Sigmoid colon (tissue), 7 donors: Measurements from ENCODE around the gene MINPP1. TPM values are rescaled to one million over a fixed set of nuclear protein-coding genes. Genes with fewer than 3 reads are reported as not detected.

Experiments
- DNase-seq: peaks from one replicate; pipeline ENCODE4 v3.0.0-alpha.2; 2019
- H3K27ac ChIP-seq, 4 donors: fragments of 200-600 bp; sonication (generic); one replicate each; pipeline ENCODE4 v1.5.1; 2016 to 2019; ENCODE audit warnings: mild to moderate bottlenecking in 1 of 4
- H3K27me3 ChIP-seq, 3 donors: fragments of 200-600 bp; sonication (generic); one replicate each; pipeline ENCODE4 v1.5.1; 2019; ENCODE audit warnings: mild to moderate bottlenecking in 1 of 3
- H3K36me3 ChIP-seq, 4 donors: fragments of 200-600 bp; sonication (generic); one replicate each; pipeline ENCODE4 v1.5.1; 2016 to 2019
- H3K4me1 ChIP-seq, 4 donors: fragments of 200-600 bp; sonication (generic); one replicate each; pipeline ENCODE4 v1.5.1; 2017 to 2019
- H3K4me3 ChIP-seq, 4 donors: fragments of 200-600 bp; sonication (generic); one replicate each; pipeline ENCODE4 v1.5.1; 2017 to 2019; ENCODE audit warnings: mild to moderate bottlenecking in 2 of 4, moderate library complexity in 1 of 4
- H3K9me3 ChIP-seq, 4 donors: fragments of 200-600 bp in 3 of 4; sonication (generic) in 3 of 4; one replicate each; pipeline versions ENCODE4 v1.5.1 to v1.6.1; 2013 to 2019
- EP300 ChIP-seq, 4 donors: sonication (generic); formaldehyde crosslinking; IDR thresholded peaks; one replicate each; pipeline ENCODE4 v1.6.1; 2017; ENCODE audit warnings: antibody characterized with exemption in 4 of 4
- POLR2A ChIP-seq, 2 donors: fragments of 450-650 bp; IDR thresholded peaks; one replicate each; pipeline ENCODE4 v1.6.1; 2016; ENCODE audit warnings: antibody characterized with exemption in 2 of 2, mild to moderate bottlenecking in 2 of 2, moderate library complexity in 2 of 2
- POLR2AphosphoS5 ChIP-seq, 4 donors: sonication (generic); formaldehyde crosslinking; IDR thresholded peaks; one replicate each; pipeline ENCODE4 v1.6.1; 2017; ENCODE audit warnings: antibody characterized with exemption in 4 of 4
- WGBS, 2 donors: extraction: QIAGEN DNeasy Blood & Tissue Kit; methylation state at CpG; one replicate each; pipeline ENCODE4 v1.1.7; 2013; 5-methylcytosine and 5-hydroxymethylcytosine counted together
- intact Hi-C: fragments of 100-400 bp; cut with DNase I; formaldehyde crosslinking; loops from one replicate; pipeline ENCODE4 v1.15.1; 2023
- polyA plus RNA-seq, 3 donors: library from polyadenylated mRNA; stranded (reverse); fragments of 200-250 nt; gene quantifications; one replicate each; pipeline ENCODE4 v1.2.3, GENCODE V29; 2013
- total RNA-seq, 4 donors: library from RNA; depleted of rRNA; stranded (reverse); fragments of >200 nt; gene quantifications; one replicate each; pipeline ENCODE4 v1.1.0, GENCODE V29; 2016
- TF ChIP-seq, protein P1 (sequence below), 4 experiments: fragments of 450-650 bp in 3 of 4; fragments of 200-600 bp in 1 of 4; IDR thresholded peaks; one replicate each; pipeline ENCODE4 v1.5.1; 2016 to 2019; ENCODE audit warnings: antibody characterized with exemption in 4 of 4, mild to moderate bottlenecking in 3 of 4, moderate library complexity in 2 of 4
- donor health status: healthy with polysubstance abuse.
- donor health status: Bipolar disorder and iron deficiency.
- donor health status: healthy.

MINPP1 gene
- total and polyA plus RNA-seq, 7 donors, result 4.2 to 20.9 (median 11.4) TPM

GRCh38 chr10:87505366-87506111 is 846 bp downstream of the MINPP1 start:
- H3K9me3 ChIP-seq, result no peaks in the 10 kb centered on the region
- H3K27ac ChIP-seq, result peak overlapping the region; percentile 83 to 87 (median 86)
- H3K27me3 ChIP-seq, result no peaks in the 10 kb centered on the region
- peaks cover 0 to 29% (median 20%) of the 10 kb centered on the region in 4 donors for H3K4me1 ChIP-seq
- H3K36me3 ChIP-seq, result peaks cover 0 to 23% (median 1%) of the 10 kb centered on the region in 4 donors
- peak; percentile 72 for DNase-seq
- intact Hi-C loops, result no loop called here
- peak overlapping the region; percentile 62 to 93 (median 86) for H3K4me3 ChIP-seq
- no peak for TF ChIP-seq POLR2A (IDR thresholded peaks at IDR 0.05)
- TF ChIP-seq EP300 (IDR thresholded peaks at IDR 0.05), result no peak
- no peak for TF ChIP-seq POLR2AphosphoS5 (IDR thresholded peaks at IDR 0.05)
- TF ChIP-seq, protein P1, sequence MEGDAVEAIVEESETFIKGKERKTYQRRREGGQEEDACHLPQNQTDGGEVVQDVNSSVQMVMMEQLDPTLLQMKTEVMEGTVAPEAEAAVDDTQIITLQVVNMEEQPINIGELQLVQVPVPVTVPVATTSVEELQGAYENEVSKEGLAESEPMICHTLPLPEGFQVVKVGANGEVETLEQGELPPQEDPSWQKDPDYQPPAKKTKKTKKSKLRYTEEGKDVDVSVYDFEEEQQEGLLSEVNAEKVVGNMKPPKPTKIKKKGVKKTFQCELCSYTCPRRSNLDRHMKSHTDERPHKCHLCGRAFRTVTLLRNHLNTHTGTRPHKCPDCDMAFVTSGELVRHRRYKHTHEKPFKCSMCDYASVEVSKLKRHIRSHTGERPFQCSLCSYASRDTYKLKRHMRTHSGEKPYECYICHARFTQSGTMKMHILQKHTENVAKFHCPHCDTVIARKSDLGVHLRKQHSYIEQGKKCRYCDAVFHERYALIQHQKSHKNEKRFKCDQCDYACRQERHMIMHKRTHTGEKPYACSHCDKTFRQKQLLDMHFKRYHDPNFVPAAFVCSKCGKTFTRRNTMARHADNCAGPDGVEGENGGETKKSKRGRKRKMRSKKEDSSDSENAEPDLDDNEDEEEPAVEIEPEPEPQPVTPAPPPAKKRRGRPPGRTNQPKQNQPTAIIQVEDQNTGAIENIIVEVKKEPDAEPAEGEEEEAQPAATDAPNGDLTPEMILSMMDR (IDR thresholded peaks at IDR 0.05), result peak in 2 of 4 experiments; percentile 25 to 51
- WGBS, 2 donors, result 1% methylated on average over 41 of the region's 41 CpGs

- DNase-seq, result no peak
- intact Hi-C loops, result no loop called here
- Histone ChIP-seq H3K9me3 (no peaks in the 10 kb centered on the region), H3K27me3 (no peaks in the 10 kb centered on the region), H3K36me3 (peaks cover 0 to 37% (median 3%) of the 10 kb centered on the region in 4 donors), H3K4me3 (no peak overlapping the region), H3K27ac (no peak overlapping the region), H3K4me1 (peaks cover 0 to 29% (median 20%) of the 10 kb centered on the region in 4 donors)
- WGBS, 2 donors, result 82 to 87% methylated on average over 3 of the region's 3 CpGs
- no peak for TF ChIP-seq POLR2AphosphoS5 (IDR thresholded peaks at IDR 0.05)
- TF ChIP-seq, protein P1 (IDR thresholded peaks at IDR 0.05), result no peak
- TF ChIP-seq POLR2A (IDR thresholded peaks at IDR 0.05), result no peak
- TF ChIP-seq EP300 (IDR thresholded peaks at IDR 0.05), result no peak
These were observed 2.3 kb downstream of the MINPP1 start for GRCh38 chr10:87506956-87507355.

DNA sequence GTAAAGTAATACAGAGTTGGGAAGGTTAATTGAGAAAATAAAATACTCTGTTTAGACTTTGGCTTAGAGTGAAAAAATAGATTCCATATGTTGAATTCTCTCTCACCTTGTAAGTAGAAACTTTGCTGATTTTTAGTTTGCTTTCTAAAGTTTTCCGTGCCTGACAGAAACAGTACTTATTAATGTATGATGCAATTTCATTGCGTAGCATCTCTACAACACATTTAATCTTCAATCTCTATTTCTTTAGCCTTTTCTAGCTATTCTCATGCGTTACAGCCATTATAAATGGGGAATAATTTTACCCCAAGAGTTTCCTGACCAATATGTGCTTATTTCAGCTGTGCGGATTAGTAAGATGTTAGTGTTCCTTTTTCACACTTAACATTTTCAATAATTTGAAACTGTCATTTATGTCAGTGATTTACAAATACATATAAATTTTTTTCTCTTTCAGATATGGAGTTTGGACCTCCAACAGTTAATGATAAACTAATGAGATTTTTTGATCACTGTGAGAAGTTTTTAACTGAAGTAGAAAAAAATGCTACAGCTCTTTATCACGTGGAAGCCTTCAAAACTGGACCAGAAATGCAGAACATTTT is 3.3 kb downstream of the MINPP1 start:
- intact Hi-C loops, result no loop called here
- Histone ChIP-seq H3K4me3 (no peak overlapping the region), H3K9me3 (no peaks in the 10 kb centered on the region), H3K4me1 (peaks cover 0 to 29% (median 20%) of the 10 kb centered on the region in 4 donors), H3K27ac (no peak overlapping the region), H3K36me3 (peaks cover 0 to 48% (median 3%) of the 10 kb centered on the region in 4 donors), H3K27me3 (no peaks in the 10 kb centered on the region)
- no peak for DNase-seq
- TF ChIP-seq POLR2AphosphoS5 (IDR thresholded peaks at IDR 0.05), result no peak
- TF ChIP-seq, protein P1 (IDR thresholded peaks at IDR 0.05), result no peak
- TF ChIP-seq POLR2A (IDR thresholded peaks at IDR 0.05), result no peak
- TF ChIP-seq EP300 (IDR thresholded peaks at IDR 0.05), result no peak
- WGBS, 2 donors, result 79 to 88% methylated on average over 5 of the region's 5 CpGs

GRCh38 chr10:87508837-87509236 is 4.1 kb downstream of the MINPP1 start:
- no peak for TF ChIP-seq EP300 (IDR thresholded peaks at IDR 0.05)
- no peak for TF ChIP-seq POLR2A (IDR thresholded peaks at IDR 0.05)
- no peak for TF ChIP-seq POLR2AphosphoS5 (IDR thresholded peaks at IDR 0.05)
- TF ChIP-seq, protein P1 (IDR thresholded peaks at IDR 0.05), result no peak
- DNase-seq, result no peak
- no peaks in the 10 kb centered on the region for H3K27me3 ChIP-seq
- no peak overlapping the region for H3K27ac ChIP-seq
- H3K9me3 ChIP-seq, result no peaks in the 10 kb centered on the region
- H3K4me3 ChIP-seq, result no peak overlapping the region
- intact Hi-C loops, result no loop called here
- peaks cover 0 to 29% (median 18%) of the 10 kb centered on the region in 4 donors for H3K4me1 ChIP-seq
- WGBS, 2 donors, result 97 to 99% methylated on average over 1 of the region's 1 CpG
- peaks cover 0 to 56% (median 9%) of the 10 kb centered on the region in 4 donors for H3K36me3 ChIP-seq
